SU-DHL-6 (cell line): ENCODE results near the gene KICS2.

Source experiments
- EZH2phosphoT487 ChIP-seq: fragments of 200-600 bp; sonication (generic), shearing (Covaris generic); conservative IDR thresholded peaks from 2 replicates; pipeline ENCODE4 v1.6.1; 2018; ENCODE audit warnings: mild to moderate bottlenecking, antibody characterized with exemption, low read length, moderate library complexity, mixed read lengths
- TF ChIP-seq, protein P1 (sequence below): fragments of 200-600 bp; sonication (generic); IDR thresholded peaks from one replicate; pipeline ENCODE4 v1.5.1; 2017; ENCODE audit warnings: antibody characterized with exemption, mild to moderate bottlenecking, low read length, moderate library complexity; ENCODE audit not compliant: insufficient read depth, poor library complexity, severe bottlenecking

DNA sequence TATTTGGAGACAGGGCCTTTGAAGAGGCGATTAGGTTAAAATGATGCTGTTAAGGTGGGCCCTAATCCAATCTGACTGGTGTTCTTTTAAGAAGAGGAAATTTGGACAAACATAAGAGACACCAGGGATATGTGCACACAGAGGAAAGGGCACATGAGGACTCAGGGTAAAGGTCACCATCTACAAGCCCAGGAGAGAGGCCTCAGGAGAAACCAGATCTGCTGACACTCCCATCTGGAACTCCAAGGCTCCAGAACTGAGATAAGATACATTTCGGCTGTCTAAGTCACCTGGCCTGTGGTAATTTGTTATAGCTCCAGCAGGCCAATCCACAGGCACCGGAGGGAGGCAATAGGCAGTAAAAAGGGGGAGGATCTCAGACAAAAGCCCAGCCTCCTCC, 48.6 kb downstream of the KICS2 start:
- TF ChIP-seq, protein P1, sequence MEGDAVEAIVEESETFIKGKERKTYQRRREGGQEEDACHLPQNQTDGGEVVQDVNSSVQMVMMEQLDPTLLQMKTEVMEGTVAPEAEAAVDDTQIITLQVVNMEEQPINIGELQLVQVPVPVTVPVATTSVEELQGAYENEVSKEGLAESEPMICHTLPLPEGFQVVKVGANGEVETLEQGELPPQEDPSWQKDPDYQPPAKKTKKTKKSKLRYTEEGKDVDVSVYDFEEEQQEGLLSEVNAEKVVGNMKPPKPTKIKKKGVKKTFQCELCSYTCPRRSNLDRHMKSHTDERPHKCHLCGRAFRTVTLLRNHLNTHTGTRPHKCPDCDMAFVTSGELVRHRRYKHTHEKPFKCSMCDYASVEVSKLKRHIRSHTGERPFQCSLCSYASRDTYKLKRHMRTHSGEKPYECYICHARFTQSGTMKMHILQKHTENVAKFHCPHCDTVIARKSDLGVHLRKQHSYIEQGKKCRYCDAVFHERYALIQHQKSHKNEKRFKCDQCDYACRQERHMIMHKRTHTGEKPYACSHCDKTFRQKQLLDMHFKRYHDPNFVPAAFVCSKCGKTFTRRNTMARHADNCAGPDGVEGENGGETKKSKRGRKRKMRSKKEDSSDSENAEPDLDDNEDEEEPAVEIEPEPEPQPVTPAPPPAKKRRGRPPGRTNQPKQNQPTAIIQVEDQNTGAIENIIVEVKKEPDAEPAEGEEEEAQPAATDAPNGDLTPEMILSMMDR, result no peak
- no peak for TF ChIP-seq EZH2phosphoT487
